Endothelial cell (in vitro differentiated cells): ENCODE data around the gene DPP10. TPM values are rescaled to one million over a fixed set of nuclear protein-coding genes. Genes with fewer than 3 reads are reported as not detected.

Experiments
- DNase-seq: peaks from one replicate; pipeline ENCODE4 v3.0.0; 2021; ENCODE audit warnings: low spot score
- H3K27ac Mint-ChIP-seq: one replicate; pipeline ENCODE4 v1.8.0; 2021; ENCODE audit warnings: mixed read lengths, inconsistent platforms; ENCODE audit not compliant: unreplicated experiment
- H3K27me3 Mint-ChIP-seq: one replicate; pipeline ENCODE4 v1.8.0; 2021; ENCODE audit warnings: mild to moderate bottlenecking, moderate library complexity, mixed read lengths, inconsistent platforms; ENCODE audit not compliant: unreplicated experiment
- H3K36me3 Mint-ChIP-seq: one replicate; pipeline ENCODE4 v1.8.0; 2021; ENCODE audit warnings: mild to moderate bottlenecking, low read depth, mixed read lengths, inconsistent platforms; ENCODE audit not compliant: unreplicated experiment
- H3K4me1 Mint-ChIP-seq: one replicate; pipeline ENCODE4 v1.8.0; 2021; ENCODE audit warnings: mild to moderate bottlenecking, mixed read lengths, inconsistent platforms; ENCODE audit not compliant: unreplicated experiment
- H3K4me3 Mint-ChIP-seq: one replicate; pipeline ENCODE4 v1.8.0; 2021; ENCODE audit warnings: mild to moderate bottlenecking, mixed read lengths, inconsistent platforms; ENCODE audit not compliant: unreplicated experiment
- H3K9me3 Mint-ChIP-seq: one replicate; pipeline ENCODE4 v1.8.0; 2021; ENCODE audit warnings: mixed read lengths, inconsistent platforms; ENCODE audit not compliant: unreplicated experiment
- total RNA-seq: library from RNA; stranded (reverse); fragmentation: NEBNext Ultra II Directional; extraction: Animal tissue kit (Norgen Biotek cat#: 25700); gene quantifications from one replicate; pipeline ENCODE4 v1.2.1, GENCODE V29; 2021; ENCODE audit not compliant: unreplicated experiment
- TF ChIP-seq, protein P1 (sequence below): fragments of 200-600 bp; sonication (generic); IDR thresholded peaks from one replicate; pipeline ENCODE4 v1.5.0; 2021; ENCODE audit warnings: antibody characterized with exemption; ENCODE audit not compliant: unreplicated experiment

The DPP10 gene
- total RNA-seq, 1 donor from 2014 or later = 3.3 TPM

DNA sequence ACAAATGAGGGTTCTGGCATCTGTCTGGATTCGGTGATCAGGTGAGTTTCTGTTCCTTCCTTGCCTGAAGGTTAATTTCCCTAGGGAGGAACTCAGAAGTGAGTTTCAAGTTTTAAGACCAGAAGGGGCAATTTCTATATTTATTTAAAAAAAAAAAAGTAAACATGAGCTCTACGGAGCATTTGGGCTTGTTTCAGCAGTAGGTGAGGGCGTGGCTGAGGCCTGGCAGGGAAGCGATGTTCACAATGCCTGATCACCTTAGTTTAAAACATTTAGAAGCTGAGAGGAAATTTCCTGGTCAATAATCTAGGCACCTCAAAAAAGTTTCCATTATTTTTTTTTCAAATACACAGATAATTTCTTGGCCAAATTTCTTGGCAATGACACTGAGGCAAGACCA is 629.1 kb downstream of the DPP10 start:
- Mint-ChIP-seq H3K4me1 (no peaks in the 10 kb centered on the region), H3K36me3 (no peaks in the 10 kb centered on the region), H3K27ac (no peak overlapping the region), H3K4me3 (no peak overlapping the region), H3K9me3 (no peaks in the 10 kb centered on the region), H3K27me3 (peaks cover 1% of the 10 kb centered on the region)
- TF ChIP-seq, protein P1, sequence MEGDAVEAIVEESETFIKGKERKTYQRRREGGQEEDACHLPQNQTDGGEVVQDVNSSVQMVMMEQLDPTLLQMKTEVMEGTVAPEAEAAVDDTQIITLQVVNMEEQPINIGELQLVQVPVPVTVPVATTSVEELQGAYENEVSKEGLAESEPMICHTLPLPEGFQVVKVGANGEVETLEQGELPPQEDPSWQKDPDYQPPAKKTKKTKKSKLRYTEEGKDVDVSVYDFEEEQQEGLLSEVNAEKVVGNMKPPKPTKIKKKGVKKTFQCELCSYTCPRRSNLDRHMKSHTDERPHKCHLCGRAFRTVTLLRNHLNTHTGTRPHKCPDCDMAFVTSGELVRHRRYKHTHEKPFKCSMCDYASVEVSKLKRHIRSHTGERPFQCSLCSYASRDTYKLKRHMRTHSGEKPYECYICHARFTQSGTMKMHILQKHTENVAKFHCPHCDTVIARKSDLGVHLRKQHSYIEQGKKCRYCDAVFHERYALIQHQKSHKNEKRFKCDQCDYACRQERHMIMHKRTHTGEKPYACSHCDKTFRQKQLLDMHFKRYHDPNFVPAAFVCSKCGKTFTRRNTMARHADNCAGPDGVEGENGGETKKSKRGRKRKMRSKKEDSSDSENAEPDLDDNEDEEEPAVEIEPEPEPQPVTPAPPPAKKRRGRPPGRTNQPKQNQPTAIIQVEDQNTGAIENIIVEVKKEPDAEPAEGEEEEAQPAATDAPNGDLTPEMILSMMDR = no peak
- DNase-seq = no peak

DNA sequence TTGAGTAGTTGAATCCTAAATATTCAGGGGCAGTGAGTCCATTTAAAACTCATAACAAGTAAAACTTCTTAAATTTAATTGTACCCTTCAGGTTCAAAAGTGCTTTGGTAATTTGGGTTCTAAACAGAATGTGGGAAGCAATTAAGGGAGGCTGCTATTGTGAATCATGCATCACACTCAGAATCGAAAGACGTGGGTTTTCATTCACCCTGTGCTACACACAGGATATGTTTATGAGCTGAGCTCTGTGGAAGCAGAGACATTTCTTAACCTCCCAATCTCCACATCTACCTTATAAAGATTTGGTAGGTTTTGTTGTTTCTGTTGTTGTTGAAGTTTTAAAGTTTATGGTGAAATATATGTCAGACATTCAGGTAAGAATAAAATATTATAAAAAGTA is 633.4 kb downstream of the DPP10 start:
- Mint-ChIP-seq H3K27me3 (no peaks in the 10 kb centered on the region), H3K4me3 (no peak overlapping the region), H3K9me3 (no peaks in the 10 kb centered on the region), H3K36me3 (no peaks in the 10 kb centered on the region), H3K27ac (no peak overlapping the region), H3K4me1 (no peaks in the 10 kb centered on the region)
- TF ChIP-seq, protein P1 = no peak
- DNase-seq = no peak

DNA sequence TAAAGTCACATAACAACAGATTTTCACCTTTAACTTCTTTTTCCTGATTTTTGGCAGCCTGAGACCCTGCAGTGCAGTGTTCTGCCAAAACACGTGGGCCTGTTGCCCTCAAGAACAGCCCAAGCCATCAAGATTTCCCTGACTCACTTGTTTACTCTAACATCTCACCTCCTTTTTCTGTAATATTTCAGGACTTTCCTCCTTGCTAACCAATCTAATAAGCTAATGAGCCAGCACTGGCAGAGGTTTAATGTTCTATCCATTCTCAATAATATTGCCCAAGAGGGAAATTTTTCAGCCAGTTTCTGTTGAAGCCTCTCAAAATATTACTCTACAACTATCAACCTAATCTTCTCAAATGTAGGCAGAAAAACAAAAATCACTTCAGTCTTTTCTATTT is 635.2 kb downstream of the DPP10 start:
- H3K27me3 Mint-ChIP-seq = no peaks in the 10 kb centered on the region
- no peak for DNase-seq
- TF ChIP-seq, protein P1 = no peak
- no peak overlapping the region for H3K4me3 Mint-ChIP-seq
- no peaks in the 10 kb centered on the region for H3K36me3 Mint-ChIP-seq
- H3K4me1 Mint-ChIP-seq = no peaks in the 10 kb centered on the region
- H3K9me3 Mint-ChIP-seq = no peaks in the 10 kb centered on the region
- H3K27ac Mint-ChIP-seq = no peak overlapping the region

DNA sequence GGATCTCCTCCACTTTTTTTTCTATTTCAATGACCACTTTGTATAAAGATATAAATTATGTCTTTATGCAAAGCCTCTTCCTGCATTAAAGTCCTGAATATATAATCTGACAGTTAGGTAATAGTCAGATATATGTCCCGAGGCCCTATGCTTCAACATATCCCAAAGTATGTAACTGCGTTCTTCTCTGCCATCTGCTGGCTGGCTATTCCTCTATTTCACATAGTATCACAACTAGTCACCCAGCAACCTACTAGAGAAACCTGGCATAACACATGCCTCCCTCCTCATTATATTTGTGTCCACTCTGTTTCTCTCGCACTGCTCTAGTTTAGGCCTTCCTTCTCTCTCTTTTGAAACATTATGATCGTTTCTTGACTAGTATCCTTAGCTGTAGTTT is 640.8 kb downstream of the DPP10 start:
- no peak for DNase-seq
- H3K27ac Mint-ChIP-seq = no peak overlapping the region

DNA sequence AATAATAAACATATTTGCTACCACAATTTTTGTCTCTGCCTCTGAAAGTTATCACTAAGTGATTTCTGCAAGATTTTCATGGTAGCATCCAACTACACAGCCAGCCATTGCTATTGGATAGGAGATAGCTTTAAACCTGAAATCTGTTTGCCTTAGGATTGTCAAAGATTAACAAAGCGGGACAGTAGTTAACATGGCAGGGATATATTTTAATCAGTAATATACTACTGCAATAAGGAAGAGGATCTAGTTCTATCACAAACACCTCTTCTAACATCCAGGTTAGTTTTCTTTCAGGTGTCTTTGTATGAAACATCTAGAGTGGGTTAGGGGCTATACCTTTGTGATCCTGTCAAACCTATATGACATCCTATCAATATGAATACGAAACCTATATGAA is 641.3 kb downstream of the DPP10 start:
- no peaks in the 10 kb centered on the region for H3K36me3 Mint-ChIP-seq
- no peak for DNase-seq
- TF ChIP-seq, protein P1 = no peak
- H3K27ac Mint-ChIP-seq = no peak overlapping the region
- H3K4me1 Mint-ChIP-seq = no peaks in the 10 kb centered on the region
- H3K27me3 Mint-ChIP-seq = no peaks in the 10 kb centered on the region
- no peak overlapping the region for H3K4me3 Mint-ChIP-seq
- H3K9me3 Mint-ChIP-seq = no peaks in the 10 kb centered on the region

More for the DNA sequence above, 640.8 kb downstream of the DPP10 start:
- Mint-ChIP-seq H3K27me3 (no peaks in the 10 kb centered on the region), H3K36me3 (no peaks in the 10 kb centered on the region), H3K9me3 (no peaks in the 10 kb centered on the region), H3K4me1 (no peaks in the 10 kb centered on the region), H3K4me3 (no peak overlapping the region)
- TF ChIP-seq, protein P1 = no peak
